Osteocyte (in vitro differentiated cells): ENCODE data around the gene SNX32. TPM values are rescaled to one million over a fixed set of nuclear protein-coding genes. Genes with fewer than 3 reads are reported as not detected.
"Not testable (repeated sequence)": the region's sequence is repeated elsewhere in the genome, so short reads cannot be mapped to it uniquely, and the experiment has no call there.

Experiments used
- DNase-seq: peaks from one replicate; pipeline ENCODE4 v3.0.0; 2021; ENCODE audit warnings: mixed read lengths; ENCODE audit not compliant: unreplicated experiment; ENCODE audit errors: extremely low spot score
- H3K27ac Mint-ChIP-seq: one replicate; pipeline ENCODE4 v1.8.0; 2021; ENCODE audit warnings: mild to moderate bottlenecking, mixed read lengths; ENCODE audit not compliant: unreplicated experiment
- H3K27me3 Mint-ChIP-seq: one replicate; pipeline ENCODE4 v1.8.0; 2021; ENCODE audit warnings: mixed read lengths; ENCODE audit not compliant: unreplicated experiment
- H3K36me3 Mint-ChIP-seq: one replicate; pipeline ENCODE4 v1.8.0; 2021; ENCODE audit warnings: mixed read lengths; ENCODE audit not compliant: unreplicated experiment
- H3K4me1 Mint-ChIP-seq: one replicate; pipeline ENCODE4 v1.8.0; 2021; ENCODE audit warnings: mixed read lengths; ENCODE audit not compliant: unreplicated experiment
- H3K4me3 Mint-ChIP-seq: one replicate; pipeline ENCODE4 v1.8.0; 2021; ENCODE audit warnings: mild to moderate bottlenecking, moderate library complexity, mixed read lengths; ENCODE audit not compliant: unreplicated experiment
- H3K9me3 Mint-ChIP-seq: one replicate; pipeline ENCODE4 v1.8.0; 2021; ENCODE audit warnings: mixed read lengths; ENCODE audit not compliant: unreplicated experiment
- total RNA-seq: library from RNA; stranded (reverse); gene quantifications from 2 replicates; pipeline ENCODE4 v1.2.1, GENCODE V29; 2021
- TF ChIP-seq, protein P1 (sequence below): fragments of 200-600 bp; sonication (generic); IDR thresholded peaks from 2 replicates; pipeline ENCODE4 v1.5.0; 2021; ENCODE audit warnings: antibody characterized with exemption, mild to moderate bottlenecking, moderate library complexity

The SNX32 gene
- total RNA-seq, 1 donor from 2014 or later, result 4.0 TPM

DNA sequence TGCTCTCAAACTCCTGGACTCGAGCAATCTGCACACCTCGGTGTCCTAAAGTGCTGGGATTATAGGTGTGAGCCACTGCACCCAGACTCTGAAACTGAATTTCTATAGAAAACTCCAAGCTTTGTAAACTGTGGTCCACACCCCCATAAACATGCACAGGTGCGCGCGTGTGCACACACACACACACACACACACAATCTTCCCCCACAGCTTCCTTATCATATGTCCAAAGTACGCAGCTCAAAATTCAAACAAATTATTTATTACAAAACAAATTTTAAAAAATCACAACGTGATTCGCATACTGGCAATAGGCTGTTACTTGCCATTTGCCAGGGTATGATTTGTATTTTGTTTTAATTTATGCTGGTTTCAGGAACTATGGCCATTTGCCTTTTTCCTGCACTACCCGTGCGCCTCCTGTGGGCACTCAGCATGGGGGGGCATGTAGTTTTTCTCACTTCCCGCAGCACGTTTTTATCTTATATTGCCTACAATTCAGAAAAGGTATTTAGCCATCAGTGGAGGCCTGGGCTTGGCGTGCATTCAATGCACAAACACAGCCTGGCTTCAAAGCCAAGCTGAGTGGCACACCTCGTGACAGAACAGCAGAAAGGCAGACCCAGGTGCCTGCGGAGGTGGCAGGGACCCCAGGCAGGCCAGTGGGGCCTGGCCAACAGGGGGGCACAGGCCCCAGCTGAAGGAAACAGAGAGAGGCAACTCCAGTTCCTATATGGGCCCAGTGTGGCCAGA is 10.8 kb upstream of the SNX32 start:
- no peak overlapping the region for H3K4me3 Mint-ChIP-seq
- TF ChIP-seq, protein P1, sequence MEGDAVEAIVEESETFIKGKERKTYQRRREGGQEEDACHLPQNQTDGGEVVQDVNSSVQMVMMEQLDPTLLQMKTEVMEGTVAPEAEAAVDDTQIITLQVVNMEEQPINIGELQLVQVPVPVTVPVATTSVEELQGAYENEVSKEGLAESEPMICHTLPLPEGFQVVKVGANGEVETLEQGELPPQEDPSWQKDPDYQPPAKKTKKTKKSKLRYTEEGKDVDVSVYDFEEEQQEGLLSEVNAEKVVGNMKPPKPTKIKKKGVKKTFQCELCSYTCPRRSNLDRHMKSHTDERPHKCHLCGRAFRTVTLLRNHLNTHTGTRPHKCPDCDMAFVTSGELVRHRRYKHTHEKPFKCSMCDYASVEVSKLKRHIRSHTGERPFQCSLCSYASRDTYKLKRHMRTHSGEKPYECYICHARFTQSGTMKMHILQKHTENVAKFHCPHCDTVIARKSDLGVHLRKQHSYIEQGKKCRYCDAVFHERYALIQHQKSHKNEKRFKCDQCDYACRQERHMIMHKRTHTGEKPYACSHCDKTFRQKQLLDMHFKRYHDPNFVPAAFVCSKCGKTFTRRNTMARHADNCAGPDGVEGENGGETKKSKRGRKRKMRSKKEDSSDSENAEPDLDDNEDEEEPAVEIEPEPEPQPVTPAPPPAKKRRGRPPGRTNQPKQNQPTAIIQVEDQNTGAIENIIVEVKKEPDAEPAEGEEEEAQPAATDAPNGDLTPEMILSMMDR, result no peak
- no peaks in the 10 kb centered on the region for H3K4me1 Mint-ChIP-seq

DNA sequence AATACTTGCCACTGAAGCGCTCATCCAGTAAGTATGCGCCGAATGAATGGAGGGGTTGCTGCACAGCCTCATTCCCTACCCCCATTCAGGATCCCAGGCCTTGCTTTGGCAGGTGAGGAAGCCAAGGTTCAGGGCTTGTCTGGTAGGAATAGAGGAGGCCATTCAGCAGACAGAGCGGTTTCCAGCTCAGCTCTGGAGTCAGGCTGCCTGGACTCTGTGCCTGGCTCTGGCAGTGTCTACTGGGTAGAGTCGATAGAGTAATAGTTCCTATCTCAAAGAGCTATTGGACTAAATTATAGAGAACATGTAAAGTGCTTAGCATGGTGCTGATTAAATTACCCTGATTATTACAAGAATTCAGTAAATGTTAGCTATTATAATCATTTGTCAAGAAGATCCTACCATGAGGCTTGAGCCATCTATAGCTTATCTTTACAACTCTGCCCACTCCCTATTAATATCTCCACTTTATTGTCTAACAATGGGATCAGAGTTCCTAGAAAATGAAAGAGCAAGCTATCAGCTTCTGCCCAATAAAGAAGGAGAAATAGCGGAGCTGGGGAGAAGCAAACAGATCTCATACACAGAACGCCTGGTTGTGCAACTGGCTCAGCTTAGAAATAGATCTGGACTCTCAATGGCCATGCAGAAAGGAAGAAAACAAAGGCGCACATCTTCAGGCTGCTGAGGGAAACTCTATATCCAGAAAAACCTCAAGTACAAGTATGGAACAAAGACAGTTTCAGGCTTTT is 6.6 kb upstream of the SNX32 start:
- Mint-ChIP-seq H3K36me3 (no peaks in the 10 kb centered on the region), H3K4me3 (no peak overlapping the region), H3K27ac (no peak overlapping the region), H3K4me1 (no peaks in the 10 kb centered on the region), H3K27me3 (peaks cover 14% of the 10 kb centered on the region), H3K9me3 (no peaks in the 10 kb centered on the region)
- DNase-seq, result no peak
- TF ChIP-seq, protein P1, result no peak

More for the DNA sequence above, 10.8 kb upstream of the SNX32 start:
- H3K27ac Mint-ChIP-seq, result no peak overlapping the region
- no peak for DNase-seq
- no peaks in the 10 kb centered on the region for H3K9me3 Mint-ChIP-seq
- no peaks in the 10 kb centered on the region for H3K36me3 Mint-ChIP-seq
- no peaks in the 10 kb centered on the region for H3K27me3 Mint-ChIP-seq

DNA sequence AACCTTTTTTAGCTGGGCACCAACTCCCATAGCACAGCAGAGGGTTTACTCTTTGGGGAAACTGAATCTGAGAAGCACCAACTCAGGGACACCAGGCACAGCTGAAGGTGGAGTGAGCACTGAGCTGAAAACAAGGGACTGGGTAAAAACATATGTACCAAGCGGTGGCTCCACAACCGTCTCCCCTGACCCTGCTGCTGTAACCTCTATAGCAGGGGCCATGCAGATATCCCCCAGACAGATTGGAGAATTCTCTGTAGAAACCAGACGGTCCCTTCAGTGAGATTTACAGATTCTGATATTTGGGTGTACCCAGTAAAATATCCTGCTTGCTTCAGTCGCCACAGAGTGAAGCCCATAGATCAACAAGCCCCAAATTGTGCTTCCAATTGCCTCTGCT is 4.3 kb upstream of the SNX32 start:
- Mint-ChIP-seq H3K27me3 (peaks cover 22% of the 10 kb centered on the region), H3K36me3 (no peaks in the 10 kb centered on the region), H3K9me3 (no peaks in the 10 kb centered on the region), H3K27ac (no peak overlapping the region), H3K4me1 (peaks cover 5% of the 10 kb centered on the region), H3K4me3 (no peak overlapping the region)
- no peak for DNase-seq
- TF ChIP-seq, protein P1, result no peak

DNA sequence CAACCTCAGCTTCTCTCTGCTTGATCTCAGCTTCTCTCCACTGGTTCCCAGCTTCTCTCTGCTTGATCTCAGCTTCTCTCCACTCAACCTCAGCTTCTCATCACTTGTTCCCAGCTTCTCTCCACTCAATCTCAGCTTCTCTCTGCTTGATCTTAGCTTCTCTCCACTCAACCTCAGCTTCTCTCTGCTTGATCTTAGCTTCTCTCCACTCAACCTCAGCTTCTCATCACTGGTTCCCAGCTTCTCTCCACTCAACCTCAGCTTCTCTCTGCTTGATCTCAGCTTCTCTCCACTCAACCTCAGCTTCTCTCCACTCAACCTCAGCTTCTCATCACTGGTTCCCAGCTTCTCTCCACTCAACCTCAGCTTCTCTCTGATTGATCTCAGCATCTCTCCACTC is 1.5 kb upstream of the SNX32 start:
- not testable (repeated sequence) for H3K4me3 Mint-ChIP-seq, H3K4me1 Mint-ChIP-seq, H3K27ac Mint-ChIP-seq, DNase-seq, H3K9me3 Mint-ChIP-seq, H3K36me3 Mint-ChIP-seq
- peaks cover 22% of the 10 kb centered on the region for H3K27me3 Mint-ChIP-seq

DNA sequence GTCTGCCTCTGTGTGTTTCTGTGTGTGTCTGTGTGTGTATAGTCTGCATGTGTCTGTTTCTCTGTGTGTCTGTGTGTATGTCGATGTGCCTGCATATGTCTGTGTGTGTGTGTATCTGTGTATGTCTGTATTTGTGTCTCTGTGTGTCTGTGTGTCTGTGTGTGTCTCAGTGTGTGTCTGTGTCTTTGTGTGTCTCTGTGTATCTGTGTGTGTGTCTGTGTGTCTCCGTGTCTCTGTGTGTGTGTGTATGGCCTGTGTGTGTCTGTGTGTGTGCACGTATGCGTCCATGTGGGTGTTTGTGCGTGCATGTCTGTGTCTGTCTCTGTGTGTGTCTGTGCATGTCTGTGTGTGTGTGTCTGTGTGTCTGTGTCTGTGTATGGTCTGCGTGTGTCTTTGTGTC is 439 bp downstream of the SNX32 start:
- DNase-seq, result no peak
- peaks cover 22% of the 10 kb centered on the region for H3K27me3 Mint-ChIP-seq
- no peak overlapping the region for H3K27ac Mint-ChIP-seq
- no peaks in the 10 kb centered on the region for H3K9me3 Mint-ChIP-seq
- H3K4me3 Mint-ChIP-seq, result no peak overlapping the region
- TF ChIP-seq, protein P1, result no peak
- H3K36me3 Mint-ChIP-seq, result peaks cover 3% of the 10 kb centered on the region
- peaks cover 6% of the 10 kb centered on the region for H3K4me1 Mint-ChIP-seq
